Prostate gland (tissue), 2 donors: ENCODE results near the gene LSM3.

Experiments used
- POLR2A ChIP-seq: fragments of 450-650 bp; IDR thresholded peaks from one replicate; pipeline ENCODE4 v1.6.1; 2016; ENCODE audit warnings: antibody characterized with exemption, mild to moderate bottlenecking
- TF ChIP-seq, protein P1 (sequence below), 4 experiments: fragments of 200-600 bp in 2 of 4; fragments of 450-650 bp in 2 of 4; sonication (generic) in 2 of 4; IDR thresholded peaks; 1 replicate in 3 of 4; 2 replicates in 1 of 4; pipeline ENCODE4 v1.5.1; 2016 to 2019; ENCODE audit warnings: antibody characterized with exemption in 4 of 4, mild to moderate bottlenecking in 2 of 4, moderate library complexity in 2 of 4

DNA sequence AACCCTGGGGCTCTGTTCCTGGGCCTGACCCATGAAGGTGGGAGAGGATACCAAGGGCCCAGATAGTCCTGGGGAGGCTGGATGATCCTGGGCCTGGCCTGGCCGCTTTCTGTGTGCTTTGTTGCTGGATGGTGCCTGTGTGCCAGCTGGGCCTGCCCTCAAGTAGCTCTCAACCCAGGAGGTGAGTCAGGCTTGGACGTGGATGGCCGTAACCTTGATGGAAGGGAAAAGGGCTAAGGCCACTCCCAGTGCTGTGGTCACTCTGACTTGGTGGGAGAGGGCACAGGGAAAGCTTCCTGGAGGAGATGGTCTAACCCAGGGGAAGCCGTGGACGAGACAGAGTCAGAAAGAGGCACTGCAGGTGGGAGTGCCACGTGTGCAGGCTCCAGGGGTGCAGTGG is 44.3 kb upstream of the LSM3 start:
- TF ChIP-seq POLR2A, result no peak
- TF ChIP-seq, protein P1, sequence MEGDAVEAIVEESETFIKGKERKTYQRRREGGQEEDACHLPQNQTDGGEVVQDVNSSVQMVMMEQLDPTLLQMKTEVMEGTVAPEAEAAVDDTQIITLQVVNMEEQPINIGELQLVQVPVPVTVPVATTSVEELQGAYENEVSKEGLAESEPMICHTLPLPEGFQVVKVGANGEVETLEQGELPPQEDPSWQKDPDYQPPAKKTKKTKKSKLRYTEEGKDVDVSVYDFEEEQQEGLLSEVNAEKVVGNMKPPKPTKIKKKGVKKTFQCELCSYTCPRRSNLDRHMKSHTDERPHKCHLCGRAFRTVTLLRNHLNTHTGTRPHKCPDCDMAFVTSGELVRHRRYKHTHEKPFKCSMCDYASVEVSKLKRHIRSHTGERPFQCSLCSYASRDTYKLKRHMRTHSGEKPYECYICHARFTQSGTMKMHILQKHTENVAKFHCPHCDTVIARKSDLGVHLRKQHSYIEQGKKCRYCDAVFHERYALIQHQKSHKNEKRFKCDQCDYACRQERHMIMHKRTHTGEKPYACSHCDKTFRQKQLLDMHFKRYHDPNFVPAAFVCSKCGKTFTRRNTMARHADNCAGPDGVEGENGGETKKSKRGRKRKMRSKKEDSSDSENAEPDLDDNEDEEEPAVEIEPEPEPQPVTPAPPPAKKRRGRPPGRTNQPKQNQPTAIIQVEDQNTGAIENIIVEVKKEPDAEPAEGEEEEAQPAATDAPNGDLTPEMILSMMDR (IDR thresholded peaks at IDR 0.05), result no peak
